ENCODE measurements around the gene PRDM2.
A peak's percentile ranks its signal among the peaks of the same experiment; 100 is the strongest.

DNA sequence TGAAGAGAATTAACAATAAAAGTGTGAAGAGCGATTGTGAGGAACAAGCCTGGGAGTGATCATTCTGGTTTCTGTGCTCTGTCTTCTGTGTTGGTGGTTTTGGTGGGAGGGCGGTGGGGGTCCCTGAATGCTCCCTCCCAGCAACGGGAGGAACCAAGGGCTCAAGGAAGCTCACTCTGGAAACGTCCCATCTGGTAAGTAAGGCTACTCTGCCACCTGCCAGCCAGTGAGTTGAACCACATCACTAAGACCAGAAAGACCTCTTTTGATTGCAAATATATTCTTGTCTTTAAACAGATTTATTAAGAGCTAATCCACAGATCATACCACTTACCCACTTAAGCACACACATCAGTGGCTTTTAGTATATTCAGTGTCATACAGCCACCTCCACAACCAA is 125.0 kb downstream of the PRDM2 start:
- TF ChIP-seq CTCF (IDR thresholded peaks at IDR 0.05), result peak in 2 of 6 experiments; percentile 9 to 20
- TF ChIP-seq POLR2A (IDR thresholded peaks at IDR 0.05), result no peak

All from Peyer's patch (tissue), 4 donors.